ENCODE results near the gene MDFIC2.

GRCh38 chr3:70247955-70248354 lies 64.5 kb downstream of the MDFIC2 start:
- TF ChIP-seq GATA2 (IDR thresholded peaks at IDR 0.05; ENCODE audit: low read depth, low read length), result no peak
- TF ChIP-seq GATA3 (IDR thresholded peaks at IDR 0.05; ENCODE audit: low read depth, low read length), result no peak
